ENCODE data around the gene WFDC10B.
A peak's percentile ranks its signal among the peaks of the same experiment; 100 is the strongest.
"Not testable (repeated sequence)": the region's sequence is repeated elsewhere in the genome, so short reads cannot be mapped to it uniquely, and the experiment has no call there.

Gene WFDC10B

DNA sequence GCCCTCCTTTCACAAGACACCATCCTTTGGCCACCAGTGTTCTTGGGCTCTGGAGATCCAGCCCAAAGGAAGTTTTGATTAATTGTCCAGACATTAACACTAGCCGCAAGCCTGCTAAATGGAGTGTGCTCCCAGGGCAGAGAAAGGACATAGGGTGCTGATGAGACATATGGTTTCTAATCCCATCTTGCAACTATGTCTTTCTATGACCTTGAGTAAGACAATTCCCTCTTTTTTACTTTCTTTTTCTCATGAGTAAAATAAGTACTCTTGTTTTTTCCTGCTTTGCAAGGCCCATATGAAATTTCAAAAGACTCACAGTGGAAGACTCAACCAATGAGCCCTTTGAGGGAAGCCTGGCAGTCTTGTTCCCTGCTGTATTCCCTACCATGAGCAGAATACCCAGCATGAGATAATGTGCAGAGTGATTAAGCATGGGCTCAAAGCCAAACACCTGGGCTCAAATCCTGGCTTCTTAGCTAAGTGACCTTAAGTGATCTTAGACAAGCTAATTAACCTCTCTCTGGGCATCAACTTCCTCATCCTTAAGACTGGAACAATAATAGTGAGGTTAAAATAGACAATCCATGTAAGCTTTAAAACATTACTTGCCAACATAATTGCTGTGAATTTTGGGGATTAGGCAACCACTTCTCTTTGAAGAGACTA lies at the start of gene WFDC10B:
WFDC10B (minus strand) TSS at position 51 of the 669 bp plus-strand sequence. CDS start 19,027 bp downstream, outside the sequence.
- no peak for DNase-seq

- DNase-seq, result no peak
These were observed 47.9 kb upstream of the WFDC10B start for GRCh38 chr20:45752746-45753145.

- no peak for DNase-seq
These were observed 46.9 kb upstream of the WFDC10B start for GRCh38 chr20:45751721-45752120.

GRCh38 chr20:45745015-45745414 lies 40.2 kb upstream of the WFDC10B start:
- no peak for DNase-seq

- no peak for DNase-seq
These were observed 37.8 kb upstream of the WFDC10B start for GRCh38 chr20:45742596-45742995.

GRCh38 chr20:45735988-45736387 lies 31.2 kb upstream of the WFDC10B start:
- DNase-seq, result no peak

DNA sequence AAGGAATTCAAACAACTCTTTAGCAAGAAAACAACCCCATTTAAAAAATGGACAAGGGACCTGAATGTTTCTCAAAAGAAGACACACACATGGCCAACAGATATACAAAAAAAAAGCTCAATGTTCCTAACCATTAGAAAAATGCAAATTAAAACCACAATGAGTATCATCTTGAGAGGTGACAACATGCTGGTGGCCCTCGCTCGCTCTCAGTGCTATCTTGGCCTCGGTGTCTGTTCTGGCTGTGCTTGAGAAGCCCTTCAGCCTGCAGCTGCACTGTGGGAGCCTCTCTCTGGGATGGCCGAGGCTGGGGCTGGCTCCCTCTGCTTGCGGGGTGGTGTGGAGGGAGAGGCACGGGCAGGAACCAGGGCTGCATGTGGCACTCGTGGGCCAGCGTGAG lies 30.7 kb upstream of the WFDC10B start:
- DNase-seq, result no peak

DNA sequence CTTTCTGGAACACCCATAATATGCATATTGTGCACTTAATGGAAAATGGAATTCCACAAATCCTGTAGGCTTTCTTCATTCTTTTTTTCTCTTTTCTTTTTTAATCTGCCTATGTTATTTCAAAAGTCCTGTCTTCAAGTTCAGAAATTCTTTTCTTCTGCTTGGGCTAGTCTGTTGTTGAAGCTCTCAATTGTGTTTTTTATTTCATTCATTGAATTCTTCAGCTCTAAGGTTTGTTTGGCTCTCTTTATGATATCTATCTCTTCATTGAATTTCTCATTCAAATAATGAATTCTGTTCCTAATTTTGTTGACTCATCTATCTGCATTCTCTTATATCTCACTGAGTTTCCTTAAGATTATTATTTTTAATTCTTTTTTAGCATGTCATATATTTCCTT lies 27.4 kb upstream of the WFDC10B start:
- no peak for DNase-seq

- no peak for DNase-seq
These were observed 22.2 kb upstream of the WFDC10B start for GRCh38 chr20:45727044-45727443.

GRCh38 chr20:45725134-45725533 lies 20.3 kb upstream of the WFDC10B start:
- no peak for DNase-seq

GRCh38 chr20:45722047-45722446 lies 17.2 kb upstream of the WFDC10B start, which contains the start of gene SPINT4:
Gene SPINT4 (plus strand): TSS chr20:45722347. CDS start chr20:45722368, 21 bp downstream.
- no peak for DNase-seq

DNA sequence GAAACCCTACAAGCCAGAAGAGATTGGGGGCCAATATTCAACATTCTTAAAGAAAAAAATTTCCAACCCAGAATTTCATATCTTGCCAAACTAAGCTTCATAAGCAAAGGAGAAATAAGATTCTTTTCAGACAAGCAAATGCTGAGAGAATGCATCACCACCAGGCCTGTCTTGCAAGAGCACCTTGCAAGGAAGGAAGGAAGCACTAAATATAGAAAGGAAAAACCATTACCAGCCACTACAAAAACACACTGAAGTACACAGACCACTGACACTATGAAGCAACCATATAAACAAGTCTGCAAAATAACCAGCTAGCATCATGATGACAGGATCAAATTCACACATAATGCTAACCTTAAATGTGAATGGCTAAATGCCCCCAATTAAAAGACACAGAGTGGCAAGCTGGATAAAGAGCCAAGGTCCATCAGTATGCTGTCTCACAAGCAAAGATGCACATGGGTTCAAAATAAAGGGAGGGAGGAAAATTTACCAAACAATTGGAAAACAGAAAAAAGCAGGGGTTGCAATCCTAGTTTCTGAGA lies 11.4 kb upstream of the WFDC10B start:
- not testable (repeated sequence) for DNase-seq

DNA sequence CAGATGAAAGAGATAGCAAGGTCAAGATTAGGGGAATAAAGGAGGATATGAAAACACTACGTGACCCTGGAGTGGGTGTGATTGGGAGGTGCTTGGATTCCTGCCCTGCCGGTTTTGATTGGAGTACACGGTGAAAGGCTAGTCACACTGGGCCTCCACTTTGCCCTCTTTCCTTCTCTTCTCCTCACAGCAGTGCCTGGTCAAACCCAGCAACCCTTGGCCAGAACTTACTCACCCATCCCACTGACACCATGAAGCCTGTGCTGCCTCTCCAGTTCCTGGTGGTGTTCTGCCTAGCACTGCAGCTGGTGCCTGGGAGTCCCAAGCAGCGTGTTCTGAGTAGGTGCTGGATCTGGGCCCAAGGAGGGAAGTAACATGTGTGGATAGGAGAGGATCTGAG lies 2.9 kb downstream of the WFDC10B start, which contains the start of gene WFDC13:
WFDC13 (plus strand) TSS at position 166 of the 400 bp plus-strand sequence; CDS start at position 252, 86 bp downstream.
- DNase-seq, result no peak

DNA sequence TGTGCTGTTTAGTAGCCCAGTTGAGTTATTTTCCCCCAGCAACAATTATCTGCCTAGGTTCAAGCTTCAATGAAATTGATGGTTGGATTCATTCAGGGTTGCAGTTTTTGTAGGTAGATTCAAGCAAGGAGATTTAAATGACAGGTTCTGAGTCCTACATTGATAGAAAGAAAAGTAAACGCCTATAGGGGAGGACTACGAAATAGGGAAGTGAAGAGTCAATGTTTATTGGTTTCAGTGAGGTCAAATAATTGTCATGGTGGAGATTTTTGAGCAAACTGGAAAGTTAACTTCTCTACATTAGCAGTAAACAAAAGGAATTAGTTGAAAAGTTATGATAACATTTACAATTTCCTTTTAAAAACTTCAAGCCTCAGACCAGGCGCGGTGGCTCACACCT lies 3.7 kb downstream of the WFDC10B start:
- no peak for DNase-seq

DNA sequence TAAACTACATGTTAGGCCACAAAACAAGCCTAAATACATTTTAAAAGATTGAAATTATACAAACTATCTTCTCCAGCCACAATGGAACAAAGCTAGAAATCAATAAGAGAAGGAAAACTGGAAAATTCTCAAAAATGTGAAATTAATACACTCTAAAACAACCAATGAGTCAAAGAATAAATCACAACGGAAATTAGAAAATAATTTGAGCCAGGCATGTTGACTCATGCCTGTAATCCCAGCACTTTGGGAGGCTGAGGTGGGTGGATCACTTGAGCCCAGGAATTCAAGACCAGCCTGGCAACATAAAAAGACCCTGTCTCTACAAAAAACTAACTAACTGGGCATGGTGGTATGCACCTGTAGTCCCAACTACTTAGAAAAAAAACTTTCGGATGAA lies 9.3 kb downstream of the WFDC10B start:
- no peak for DNase-seq

DNA sequence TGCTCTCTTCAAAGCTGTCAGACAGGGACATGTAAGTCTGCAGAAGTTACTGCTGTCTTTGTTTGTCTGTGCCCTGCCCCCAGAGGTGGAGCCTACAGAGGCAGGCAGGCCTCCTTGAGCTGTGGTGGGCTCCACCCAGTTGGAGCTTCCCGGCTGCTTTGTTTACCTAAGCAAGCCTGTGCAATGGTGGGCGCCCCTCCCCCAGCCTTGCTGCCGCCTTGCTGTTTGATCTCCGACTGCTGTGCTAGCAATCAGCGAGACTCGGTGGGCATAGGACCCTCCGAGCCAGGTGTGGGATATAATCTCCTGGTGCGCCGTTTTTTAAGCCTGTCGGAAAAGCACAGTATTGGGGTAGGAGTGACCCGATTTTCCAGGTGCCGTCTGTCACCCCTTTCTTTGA lies 11.5 kb downstream of the WFDC10B start:
- DNase-seq, result not testable (repeated sequence)

DNA sequence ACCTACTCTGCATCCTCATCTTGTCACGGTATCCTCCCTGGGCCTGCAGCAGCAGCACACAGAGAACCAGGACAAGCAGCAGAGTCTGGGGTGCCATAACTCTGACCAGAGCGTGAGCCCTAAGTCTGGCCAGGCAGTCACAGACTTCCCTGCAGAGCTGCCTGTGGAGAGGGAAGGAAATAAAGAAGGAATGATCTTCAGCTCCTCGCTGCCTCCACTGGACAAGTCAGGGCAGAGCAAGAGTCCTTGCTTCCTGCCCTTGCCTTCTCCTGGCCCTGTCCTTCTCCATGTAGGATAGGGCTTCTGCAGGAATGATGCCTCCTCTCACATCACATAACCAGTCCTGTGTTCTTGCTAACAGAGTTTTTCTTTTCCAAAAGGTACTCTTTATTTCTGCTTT lies 18.9 kb downstream of the WFDC10B start:
- no peak for DNase-seq

- DNase-seq, result no peak
These were observed 25.2 kb downstream of the WFDC10B start for GRCh38 chr20:45679650-45680049.

- no peak for DNase-seq
These were observed 32.1 kb downstream of the WFDC10B start for GRCh38 chr20:45672765-45673164.

DNA sequence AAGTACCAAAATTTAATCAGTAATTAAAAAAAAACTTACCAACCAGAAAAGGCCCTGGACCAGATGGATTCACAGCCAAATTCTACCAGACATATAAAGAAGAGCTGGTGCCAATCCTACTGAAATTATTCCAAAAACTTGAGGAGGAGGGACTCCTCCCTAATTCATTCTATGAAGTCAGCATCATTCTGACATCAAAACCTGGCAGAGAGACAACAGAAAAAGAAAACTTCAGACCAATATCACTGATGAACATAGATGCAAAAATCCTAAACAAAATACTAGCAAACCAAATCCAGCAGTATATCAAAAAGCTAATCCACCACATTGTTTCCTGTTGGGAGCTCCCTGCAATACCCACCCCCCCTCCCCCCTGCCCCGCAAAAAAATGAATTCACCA lies 34.7 kb downstream of the WFDC10B start, which contains the start of gene WFDC11:
WFDC11 (minus strand) TSS at position 101 of the 400 bp plus-strand sequence. CDS start 19,639 bp downstream, outside the sequence.
- DNase-seq, result no peak

- DNase-seq, result not testable (repeated sequence)
These were observed 47.8 kb downstream of the WFDC10B start for GRCh38 chr20:45657038-45657437.

DNA sequence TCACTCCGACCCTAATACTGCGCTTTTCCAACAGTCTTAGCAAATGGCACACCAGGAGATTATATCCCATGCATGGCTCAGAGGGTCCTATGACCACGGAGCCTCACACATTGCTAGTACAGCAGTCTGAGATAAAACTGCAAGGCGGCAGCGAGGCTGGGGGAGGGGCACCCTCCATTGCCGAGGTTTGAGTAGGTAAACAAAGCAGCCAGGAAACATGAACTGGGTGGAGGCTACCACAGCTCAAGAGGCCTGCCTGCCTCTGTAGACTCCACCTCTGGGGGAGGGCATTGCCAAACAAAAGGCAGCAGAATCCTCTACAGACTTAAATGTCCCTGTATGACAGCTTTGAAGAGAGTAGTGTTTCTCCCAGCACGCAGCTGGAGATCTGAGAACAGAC lies 53.1 kb downstream of the WFDC10B start:
- DNase-seq, result peak; percentile 0

DNA sequence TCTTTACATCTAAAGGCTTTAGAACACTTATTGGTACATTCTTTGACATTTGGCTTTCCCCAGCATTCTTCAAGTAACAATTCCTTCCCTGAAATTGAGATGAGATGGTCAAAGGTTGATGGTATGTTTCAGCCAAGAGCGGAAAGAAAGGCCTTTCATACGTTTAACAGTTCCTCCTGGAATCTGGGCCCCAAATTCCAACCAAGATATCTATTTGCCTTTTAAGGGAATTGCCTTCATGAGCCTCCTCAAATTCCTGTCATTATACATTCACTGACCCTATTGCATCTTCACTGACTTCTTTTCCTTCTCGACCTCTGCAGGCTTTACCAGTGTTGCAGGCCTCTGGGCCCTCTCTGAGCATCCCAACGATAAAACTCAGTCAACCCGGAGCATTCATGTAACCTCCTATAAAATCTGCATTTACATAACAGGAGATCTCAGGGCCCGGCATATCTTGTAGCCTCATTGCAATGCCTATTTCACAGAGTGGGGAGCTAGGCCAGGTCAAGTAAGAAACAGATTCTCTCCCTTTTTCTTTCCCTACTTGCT lies 55.4 kb downstream of the WFDC10B start:
- no peak for DNase-seq

DNA sequence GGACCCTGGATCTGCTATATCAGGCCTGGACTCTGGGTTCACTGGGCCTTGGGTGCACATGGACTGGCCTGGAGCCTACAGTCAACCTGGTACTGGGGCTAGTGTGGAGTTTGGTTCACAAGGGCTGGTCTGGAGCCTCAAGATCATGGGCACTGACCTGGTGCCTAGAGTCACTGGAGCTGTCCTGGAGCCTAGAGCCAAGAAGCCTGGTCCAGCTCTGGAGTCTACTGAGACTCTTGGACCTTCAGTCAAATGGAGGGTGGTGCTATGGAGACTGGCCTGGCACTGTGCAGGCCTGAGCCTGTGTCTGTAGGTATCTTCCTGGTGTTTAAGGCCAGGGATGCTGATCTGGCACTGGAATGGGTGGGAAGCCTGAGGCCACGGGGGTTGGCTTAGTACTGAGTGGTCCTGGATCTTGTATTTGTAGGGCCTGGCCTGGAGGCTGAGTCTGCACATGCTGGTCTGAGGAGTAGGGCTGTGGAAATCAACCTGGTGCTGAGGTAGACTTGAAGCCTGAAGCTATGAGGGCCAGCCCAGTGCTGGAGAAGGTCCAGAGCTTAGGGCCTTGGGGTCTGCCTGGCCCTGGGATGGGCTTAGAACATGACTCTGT lies 57.3 kb downstream of the WFDC10B start:
- no peak for DNase-seq
